Testis (tissue), 2 donors: Measurements from ENCODE around the gene SLC16A8.

ENCODE experiments used
- POLR2A ChIP-seq: fragments of 450-650 bp; IDR thresholded peaks from one replicate; pipeline ENCODE4 v1.6.1; 2017; ENCODE audit warnings: antibody characterized with exemption, mild to moderate bottlenecking, moderate library complexity
- TF ChIP-seq, protein P1 (sequence below), 3 experiments: fragments of 450-650 bp in 2 of 3; fragments of 200-600 bp in 1 of 3; sonication (generic) in 1 of 3; IDR thresholded peaks; one replicate each; pipeline ENCODE4 v1.5.1; 2016 to 2019; ENCODE audit warnings: antibody characterized with exemption in 3 of 3, mild to moderate bottlenecking in 2 of 3, moderate library complexity in 1 of 3

DNA sequence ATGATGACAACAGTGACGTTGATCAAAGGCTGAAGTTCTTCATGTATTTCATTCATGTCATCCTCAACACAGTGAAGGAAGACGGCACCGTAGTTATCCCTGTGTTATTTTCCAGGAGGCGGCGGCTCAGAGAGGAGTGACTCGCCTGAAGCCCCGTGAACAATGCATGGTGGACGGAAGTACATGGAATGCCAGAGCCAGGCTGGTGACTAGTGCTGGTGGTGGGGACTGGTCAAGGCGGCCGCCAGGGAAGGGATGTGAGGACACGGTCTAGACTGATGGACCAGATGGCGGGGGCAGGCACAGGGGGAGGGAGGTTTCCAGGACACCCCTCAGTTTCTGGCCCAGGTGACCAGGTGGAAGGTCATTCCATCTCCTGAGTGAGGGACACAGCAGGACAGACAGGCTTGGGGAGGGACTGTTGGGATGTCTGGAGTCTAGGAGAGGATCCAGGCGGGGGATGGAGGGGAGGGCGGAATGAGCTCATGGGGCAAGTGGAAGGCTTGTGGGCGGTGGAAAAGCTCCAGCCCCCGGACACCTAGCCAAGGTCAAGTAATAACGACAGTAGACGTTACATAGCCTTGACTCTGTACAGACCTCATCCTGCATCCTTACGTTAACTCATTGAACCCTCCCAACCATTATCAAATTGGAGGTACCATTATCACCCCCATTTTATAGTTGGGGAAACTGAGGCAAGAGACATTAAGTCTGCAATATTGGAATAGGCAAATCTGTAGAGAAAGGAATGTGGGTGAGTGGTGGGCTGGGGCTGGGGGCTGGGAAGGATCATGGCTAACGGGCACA, 42.8 kb downstream of the SLC16A8 start:
- TF ChIP-seq, protein P1, sequence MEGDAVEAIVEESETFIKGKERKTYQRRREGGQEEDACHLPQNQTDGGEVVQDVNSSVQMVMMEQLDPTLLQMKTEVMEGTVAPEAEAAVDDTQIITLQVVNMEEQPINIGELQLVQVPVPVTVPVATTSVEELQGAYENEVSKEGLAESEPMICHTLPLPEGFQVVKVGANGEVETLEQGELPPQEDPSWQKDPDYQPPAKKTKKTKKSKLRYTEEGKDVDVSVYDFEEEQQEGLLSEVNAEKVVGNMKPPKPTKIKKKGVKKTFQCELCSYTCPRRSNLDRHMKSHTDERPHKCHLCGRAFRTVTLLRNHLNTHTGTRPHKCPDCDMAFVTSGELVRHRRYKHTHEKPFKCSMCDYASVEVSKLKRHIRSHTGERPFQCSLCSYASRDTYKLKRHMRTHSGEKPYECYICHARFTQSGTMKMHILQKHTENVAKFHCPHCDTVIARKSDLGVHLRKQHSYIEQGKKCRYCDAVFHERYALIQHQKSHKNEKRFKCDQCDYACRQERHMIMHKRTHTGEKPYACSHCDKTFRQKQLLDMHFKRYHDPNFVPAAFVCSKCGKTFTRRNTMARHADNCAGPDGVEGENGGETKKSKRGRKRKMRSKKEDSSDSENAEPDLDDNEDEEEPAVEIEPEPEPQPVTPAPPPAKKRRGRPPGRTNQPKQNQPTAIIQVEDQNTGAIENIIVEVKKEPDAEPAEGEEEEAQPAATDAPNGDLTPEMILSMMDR (IDR thresholded peaks at IDR 0.05), result no peak
- TF ChIP-seq POLR2A, result no peak
